IMR-90 (cell line): Measurements from ENCODE around the gene RPH3AL. TPM values are rescaled to one million over a fixed set of nuclear protein-coding genes. Genes with fewer than 3 reads are reported as not detected.

ENCODE experiments used
- ATAC-seq: fragments of 200-7000 bp; cut with Tn5 transposase; 2 replicates; pipeline ENCODE4 v1.9.1; 2020; ENCODE audit warnings: low read depth, mild to moderate bottlenecking, moderate library complexity
- BruUV-seq: library from RNA; stranded (reverse); fragments of 400-500 nt; replicated peaks from 2 replicates; lab custom pipeline; 2021; lab: Mats Ljungman, UMichigan
- CTCF ChIA-PET: fragments of 300-600 bp; formaldehyde crosslinking; extraction: SDS; loops from one replicate; lab custom pipeline; 2021; ENCODE audit warnings: antibody characterized with exemption; lab: Yijun Ruan, JAX
- POLR2A ChIA-PET: fragments of 300-600 bp; sonication (Branson Sonifier 250); formaldehyde crosslinking; loops from one replicate; lab custom pipeline; 2022; ENCODE audit warnings: antibody characterized with exemption; ENCODE audit not compliant: unreplicated experiment; lab: Charles Lee
- DNase-seq: peaks from one replicate; pipeline ENCODE4 v3.0.0; 2013
- H2AFZ ChIP-seq: replicated peaks from 2 replicates; pipeline ENCODE3; 2013; ENCODE audit warnings: low read length, mild to moderate bottlenecking; ENCODE audit not compliant: poor library complexity
- H2AK5ac ChIP-seq: 2 replicates; pipeline ENCODE4 v1.6.1; 2013; ENCODE audit warnings: low read depth, low read length, inconsistent platforms
- H2AK9ac ChIP-seq: replicated peaks from 2 replicates; pipeline ENCODE3; 2013; ENCODE audit warnings: mild to moderate bottlenecking, low read depth, low read length, moderate library complexity; ENCODE audit not compliant: poor library complexity
- H2BK120ac ChIP-seq: 2 replicates; pipeline ENCODE4 v1.6.1; 2013; ENCODE audit warnings: low read depth, low read length, inconsistent platforms
- H2BK15ac ChIP-seq: 3 replicates; pipeline ENCODE4 v1.6.1; 2013; ENCODE audit warnings: low read depth, low read length, inconsistent platforms
- H2BK20ac ChIP-seq: 2 replicates; pipeline ENCODE4 v1.6.1; 2013; ENCODE audit warnings: low read depth, mild to moderate bottlenecking, inconsistent platforms, low read length, moderate library complexity
- H2BK5ac ChIP-seq: 2 replicates; pipeline ENCODE4 v1.6.1; 2013; ENCODE audit warnings: mild to moderate bottlenecking, low read depth, low read length, inconsistent platforms; ENCODE audit not compliant: poor library complexity, severe bottlenecking
- H3K14ac ChIP-seq: replicated peaks from 2 replicates; pipeline ENCODE4 v1.6.1; 2013; ENCODE audit warnings: low read depth, low read length, inconsistent platforms
- H3K18ac ChIP-seq: 2 replicates; pipeline ENCODE4 v1.6.1; 2013; ENCODE audit warnings: low read depth, low read length, control low read depth
- H3K23ac ChIP-seq: 2 replicates; pipeline ENCODE4 v1.6.1; 2013; ENCODE audit warnings: low read depth, low read length, inconsistent platforms
- H3K27ac ChIP-seq: 2 replicates; pipeline ENCODE4 v1.5.1; 2013; ENCODE audit warnings: mild to moderate bottlenecking, control low read depth, low read length; ENCODE audit not compliant: insufficient read depth
- H3K27me3 ChIP-seq: 2 replicates; pipeline ENCODE4 v1.6.1; 2013; ENCODE audit warnings: low read length; ENCODE audit not compliant: control insufficient read depth, insufficient read depth
- H3K36me3 ChIP-seq: 2 replicates; pipeline ENCODE4 v1.6.1; 2013; ENCODE audit warnings: low read length, mixed read lengths; ENCODE audit not compliant: control insufficient read depth, insufficient read depth
- H3K4ac ChIP-seq: 2 replicates; pipeline ENCODE4 v1.6.1; 2013; ENCODE audit warnings: low read depth, low read length, inconsistent platforms
- H3K4me1 ChIP-seq: 2 replicates; pipeline ENCODE4 v1.6.1; 2013; ENCODE audit warnings: low read length, mixed read lengths; ENCODE audit not compliant: control insufficient read depth, insufficient read depth
- H3K4me2 ChIP-seq: 2 replicates; pipeline ENCODE4 v1.6.1; 2013; ENCODE audit warnings: low read depth, mild to moderate bottlenecking, control low read depth, low read length, moderate library complexity
- H3K4me3 ChIP-seq: 2 replicates; pipeline ENCODE4 v1.5.1; 2013; ENCODE audit warnings: low read depth, mild to moderate bottlenecking, control low read depth, low read length, moderate library complexity; ENCODE audit not compliant: insufficient read depth
- H3K56ac ChIP-seq: 2 replicates; pipeline ENCODE4 v1.6.1; 2013; ENCODE audit warnings: low read length, inconsistent platforms; ENCODE audit not compliant: insufficient read depth; ENCODE audit errors: extremely low read depth
- H3K79me1 ChIP-seq, 2 experiments: 2 replicates each; pipeline ENCODE4 v1.6.1; 2013; ENCODE audit warnings: low read length in 2 of 2, inconsistent platforms in 1 of 2, low read depth in 1 of 2
- H3K9ac ChIP-seq: 2 replicates; pipeline ENCODE4 v1.6.1; 2013; ENCODE audit warnings: low read depth, low read length, control low read depth
- H3K9me1 ChIP-seq: 2 replicates; pipeline ENCODE4 v1.6.1; 2013; ENCODE audit warnings: low read length, inconsistent platforms; ENCODE audit not compliant: insufficient read depth
- H3K9me3 ChIP-seq: 2 replicates; pipeline ENCODE4 v1.6.1; 2013; ENCODE audit warnings: low read length; ENCODE audit not compliant: control insufficient read depth, insufficient read depth
- H4K20me1 ChIP-seq: 2 replicates; pipeline ENCODE4 v1.6.1; 2013; ENCODE audit warnings: low read length, inconsistent platforms; ENCODE audit not compliant: insufficient read depth
- H4K5ac ChIP-seq: 2 replicates; pipeline ENCODE4 v1.6.1; 2013; ENCODE audit warnings: mild to moderate bottlenecking, low read depth, low read length, control low read depth
- H4K8ac ChIP-seq, 2 experiments: 2 replicates each; pipeline ENCODE4 v1.6.1; 2013; ENCODE audit warnings: low read depth in 2 of 2, low read length in 2 of 2, control low read depth in 1 of 2, inconsistent platforms in 1 of 2
- H4K91ac ChIP-seq: 2 replicates; pipeline ENCODE4 v1.6.1; 2013; ENCODE audit warnings: low read depth, low read length, inconsistent platforms; ENCODE audit not compliant: insufficient read depth
- BHLHE40 ChIP-seq: fragments of 150-350 bp; IDR thresholded peaks from 2 replicates; pipeline ENCODE4 v1.6.1; 2016; ENCODE audit warnings: mild to moderate bottlenecking, low read depth, low read length
- CEBPB ChIP-seq: IDR thresholded peaks from 2 replicates; pipeline ENCODE4 v1.6.1; 2012; ENCODE audit warnings: low read depth, low read length, improper control_type of control experiment
- CHD1 ChIP-seq: IDR thresholded peaks from 2 replicates; pipeline ENCODE4 v1.6.1; 2012; ENCODE audit warnings: low read depth, low read length, improper control_type of control experiment
- FOS ChIP-seq: fragments of 150-350 bp; IDR thresholded peaks from 2 replicates; pipeline ENCODE4 v1.6.1; 2016; ENCODE audit warnings: low read depth, low read length
- MAFK ChIP-seq: IDR thresholded peaks from 2 replicates; pipeline ENCODE4 v1.6.1; 2012; ENCODE audit warnings: low read depth, low read length, improper control_type of control experiment
- MAZ ChIP-seq: IDR thresholded peaks from 2 replicates; pipeline ENCODE4 v1.6.1; 2012; ENCODE audit warnings: low read depth, mild to moderate bottlenecking, low read length, improper control_type of control experiment, moderate library complexity, borderline replicate concordance
- MXI1 ChIP-seq: IDR thresholded peaks from 2 replicates; pipeline ENCODE4 v1.6.1; 2012; ENCODE audit warnings: low read depth, mild to moderate bottlenecking, low read length, moderate library complexity, borderline replicate concordance
- NFE2L2 ChIP-seq: fragments of 150-350 bp; IDR thresholded peaks from 2 replicates; pipeline ENCODE4 v1.6.1; 2016; ENCODE audit warnings: low read depth, mild to moderate bottlenecking, low read length
- POLR2A ChIP-seq: IDR thresholded peaks from 2 replicates; pipeline ENCODE4 v1.6.1; 2012; ENCODE audit warnings: mild to moderate bottlenecking, low read depth, low read length
- RAD21 ChIP-seq: IDR thresholded peaks from 2 replicates; pipeline ENCODE4 v1.6.1; 2012; ENCODE audit warnings: low read length, improper control_type of control experiment
- RCOR1 ChIP-seq: IDR thresholded peaks from 2 replicates; pipeline ENCODE4 v1.6.1; 2012; ENCODE audit warnings: mild to moderate bottlenecking, low read length, improper control_type of control experiment; ENCODE audit not compliant: insufficient replicate concordance
- RFX5 ChIP-seq: IDR thresholded peaks from 2 replicates; pipeline ENCODE4 v1.8.0; 2012; ENCODE audit warnings: low read depth, mild to moderate bottlenecking, low read length, moderate library complexity
- SMC3 ChIP-seq: fragments of 150-350 bp; IDR thresholded peaks from 2 replicates; pipeline ENCODE4 v1.6.1; 2016; ENCODE audit warnings: low read depth, mild to moderate bottlenecking, antibody characterized with exemption, low read length, moderate library complexity
- WGBS, 2 experiments: methylation state at CpG; one replicate each; pipeline versions ENCODE4 v1.1.5 to v1.1.7; 2013; ENCODE audit warnings: missing lambda C conversion rate in 2 of 2; ENCODE audit not compliant: insufficient read length in 1 of 2; ENCODE audit errors: extremely low coverage in 2 of 2; 5-methylcytosine and 5-hydroxymethylcytosine counted together
- dilution Hi-C: fragments of 300-500 bp; cut with HindIII; formaldehyde crosslinking; loops from one replicate; pipeline ENCODE4 v1.14.3; 2018; ENCODE audit warnings: low sequenced_read_pairs; ENCODE audit not compliant: unreplicated experiment
- in situ Hi-C: fragments of 300-500 bp; cut with MboI; formaldehyde crosslinking; loops from 3 replicates; pipeline ENCODE4 v1.14.3; 2019; ENCODE audit warnings: low sequenced_read_pairs, inconsistent platforms, mixed read lengths
- intact Hi-C: fragments of 100-400 bp; cut with micrococcal nuclease; formaldehyde crosslinking; loops from 2 replicates; pipeline ENCODE4 v1.10.0; 2022
- polyA plus RNA-seq, 3 experiments: library from polyadenylated mRNA; depleted of rRNA; stranded (reverse); fragments of >200 nt; gene quantifications; 2 replicates each; pipeline ENCODE4 v1.2.3, GENCODE V29; 2012; ENCODE audit warnings: low replicate concordance in 1 of 3
- total RNA-seq: library from RNA; depleted of rRNA; stranded (reverse); fragments of >200 nt; gene quantifications from 2 replicates; pipeline ENCODE4 v1.2.3, GENCODE V29; 2012
- TF ChIP-seq, protein P1 (sequence below): conservative IDR thresholded peaks from 2 replicates; pipeline ENCODE4 v1.5.1; 2012; ENCODE audit warnings: mild to moderate bottlenecking, low read depth, low read length, improper control_type of control experiment
- TF ChIP-seq, protein P2 (sequence below): fragments of 150-350 bp; IDR thresholded peaks from 2 replicates; pipeline ENCODE4 v1.6.1; 2017; ENCODE audit warnings: mild to moderate bottlenecking, antibody characterized with exemption, low read length, low read depth
- TF ChIP-seq, protein P3 (sequence below): fragments of 150-350 bp; IDR thresholded peaks from 2 replicates; pipeline ENCODE4 v1.6.1; 2016; ENCODE audit warnings: low read depth, mild to moderate bottlenecking, low read length, moderate library complexity, borderline replicate concordance

RPH3AL gene
- total and polyA plus RNA-seq, 2 of the 4 experiments (the other 2 are of a cell fraction), result 1.8 to 2.5 TPM

DNA sequence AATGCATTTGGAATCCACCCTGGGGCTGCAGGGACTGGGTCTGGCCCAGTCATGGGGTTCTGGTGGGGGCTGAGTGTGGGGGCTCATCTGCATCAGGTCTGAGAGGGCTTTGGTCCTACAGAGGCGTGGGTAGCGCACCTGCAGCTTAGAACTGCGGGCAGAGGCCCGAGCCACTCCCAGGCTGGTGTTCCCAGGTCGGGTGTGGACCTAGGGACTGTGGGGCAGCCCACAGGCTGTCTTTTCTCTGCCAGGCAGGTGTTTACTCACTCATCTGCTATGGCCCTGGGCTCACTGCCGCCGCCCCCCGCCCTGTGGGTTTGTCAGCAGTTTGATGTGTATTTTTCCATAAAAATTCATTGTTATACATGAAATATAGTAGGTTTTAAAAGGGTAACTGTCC is 144.2 kb downstream of the RPH3AL start:
- POLR2A ChIA-PET, result no interaction called here
- Histone ChIP-seq H2BK5ac (no peak overlapping the region), H3K56ac (no peak overlapping the region), H4K91ac (no peak overlapping the region), H3K27ac (no peak overlapping the region), H3K23ac (no peak overlapping the region), H3K9me1 (no peaks in the 10 kb centered on the region), H2AFZ (no peak overlapping the region), H3K4me1 (no peaks in the 10 kb centered on the region), H3K9me3 (peaks cover 7% of the 10 kb centered on the region), H2AK5ac (no peak overlapping the region), H4K5ac (no peak overlapping the region), H3K4me3 (no peak overlapping the region), H3K9ac (no peak overlapping the region), H4K8ac (no peak overlapping the region), H4K20me1 (no peaks in the 10 kb centered on the region), H3K14ac (no peak overlapping the region), H2BK120ac (no peak overlapping the region), H2BK20ac (no peak overlapping the region), H3K79me1 (no peaks in the 10 kb centered on the region), H2BK15ac (no peak overlapping the region), H3K27me3 (peaks cover 13% of the 10 kb centered on the region), H3K4me2 (no peak overlapping the region), H3K18ac (no peak overlapping the region), H2AK9ac (no peak overlapping the region), H3K36me3 (no peaks in the 10 kb centered on the region), H3K4ac (no peak overlapping the region)
- no peak for ATAC-seq
- DNase-seq, result no peak
- in situ Hi-C loops (no loop called here), dilution Hi-C loops (no loop called here), intact Hi-C loops (no loop called here)
- TF ChIP-seq, protein P1, sequence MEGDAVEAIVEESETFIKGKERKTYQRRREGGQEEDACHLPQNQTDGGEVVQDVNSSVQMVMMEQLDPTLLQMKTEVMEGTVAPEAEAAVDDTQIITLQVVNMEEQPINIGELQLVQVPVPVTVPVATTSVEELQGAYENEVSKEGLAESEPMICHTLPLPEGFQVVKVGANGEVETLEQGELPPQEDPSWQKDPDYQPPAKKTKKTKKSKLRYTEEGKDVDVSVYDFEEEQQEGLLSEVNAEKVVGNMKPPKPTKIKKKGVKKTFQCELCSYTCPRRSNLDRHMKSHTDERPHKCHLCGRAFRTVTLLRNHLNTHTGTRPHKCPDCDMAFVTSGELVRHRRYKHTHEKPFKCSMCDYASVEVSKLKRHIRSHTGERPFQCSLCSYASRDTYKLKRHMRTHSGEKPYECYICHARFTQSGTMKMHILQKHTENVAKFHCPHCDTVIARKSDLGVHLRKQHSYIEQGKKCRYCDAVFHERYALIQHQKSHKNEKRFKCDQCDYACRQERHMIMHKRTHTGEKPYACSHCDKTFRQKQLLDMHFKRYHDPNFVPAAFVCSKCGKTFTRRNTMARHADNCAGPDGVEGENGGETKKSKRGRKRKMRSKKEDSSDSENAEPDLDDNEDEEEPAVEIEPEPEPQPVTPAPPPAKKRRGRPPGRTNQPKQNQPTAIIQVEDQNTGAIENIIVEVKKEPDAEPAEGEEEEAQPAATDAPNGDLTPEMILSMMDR, result no peak
- no peak for TF ChIP-seq RAD21
- TF ChIP-seq MXI1, result no peak
- TF ChIP-seq POLR2A, result no peak
- TF ChIP-seq, protein P2, sequence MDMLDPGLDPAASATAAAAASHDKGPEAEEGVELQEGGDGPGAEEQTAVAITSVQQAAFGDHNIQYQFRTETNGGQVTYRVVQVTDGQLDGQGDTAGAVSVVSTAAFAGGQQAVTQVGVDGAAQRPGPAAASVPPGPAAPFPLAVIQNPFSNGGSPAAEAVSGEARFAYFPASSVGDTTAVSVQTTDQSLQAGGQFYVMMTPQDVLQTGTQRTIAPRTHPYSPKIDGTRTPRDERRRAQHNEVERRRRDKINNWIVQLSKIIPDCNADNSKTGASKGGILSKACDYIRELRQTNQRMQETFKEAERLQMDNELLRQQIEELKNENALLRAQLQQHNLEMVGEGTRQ, result no peak
- TF ChIP-seq FOS, result no peak
- TF ChIP-seq MAZ, result no peak
- TF ChIP-seq, protein P3, sequence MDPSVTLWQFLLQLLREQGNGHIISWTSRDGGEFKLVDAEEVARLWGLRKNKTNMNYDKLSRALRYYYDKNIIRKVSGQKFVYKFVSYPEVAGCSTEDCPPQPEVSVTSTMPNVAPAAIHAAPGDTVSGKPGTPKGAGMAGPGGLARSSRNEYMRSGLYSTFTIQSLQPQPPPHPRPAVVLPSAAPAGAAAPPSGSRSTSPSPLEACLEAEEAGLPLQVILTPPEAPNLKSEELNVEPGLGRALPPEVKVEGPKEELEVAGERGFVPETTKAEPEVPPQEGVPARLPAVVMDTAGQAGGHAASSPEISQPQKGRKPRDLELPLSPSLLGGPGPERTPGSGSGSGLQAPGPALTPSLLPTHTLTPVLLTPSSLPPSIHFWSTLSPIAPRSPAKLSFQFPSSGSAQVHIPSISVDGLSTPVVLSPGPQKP, result no peak
- TF ChIP-seq SMC3, result no peak
- no peak for TF ChIP-seq NFE2L2
- TF ChIP-seq MAFK, result no peak
- TF ChIP-seq CHD1, result no peak
- no peak for TF ChIP-seq RFX5
- TF ChIP-seq BHLHE40, result no peak
- no peak for TF ChIP-seq CEBPB
- no peak for TF ChIP-seq RCOR1
- CTCF ChIA-PET, result no interaction called here
- no CpG with 5 or more reads among the region's 8 CpGs for WGBS, 2 experiments
- no TSS peak for BruUV-seq
